ENCODE measurements around the gene SAMMSON. TPM values are rescaled to one million over a fixed set of nuclear protein-coding genes. Genes with fewer than 3 reads are reported as not detected.
A peak's percentile ranks its signal among the peaks of the same experiment; 100 is the strongest.

The SAMMSON gene
- polyA plus RNA-seq, 2 donors: 0.47 to 0.60 TPM

DNA sequence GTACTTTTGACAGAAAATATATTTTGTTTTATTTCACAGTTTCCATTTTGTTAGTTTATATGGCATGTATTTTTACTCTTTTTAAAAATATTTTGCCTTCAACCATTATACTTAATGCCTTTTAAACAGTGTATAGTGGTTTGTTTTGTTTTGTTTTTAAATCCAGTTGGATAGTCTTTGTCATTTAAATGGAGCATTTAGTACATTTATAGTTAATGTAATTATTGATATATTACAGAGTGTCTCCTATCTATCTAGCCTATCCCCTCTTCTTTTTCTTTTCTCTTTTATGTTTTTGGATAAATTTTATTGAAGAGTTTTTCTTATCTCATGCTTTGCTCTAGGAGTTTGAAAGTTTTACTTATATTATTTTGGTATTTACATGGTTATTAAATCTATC lies 3.6 kb downstream of the SAMMSON start:
- Histone ChIP-seq H3K36me3 (ENCODE audit: control insufficient read depth in 2 of 2, insufficient read depth in 2 of 2, low read length in 1 of 2) (no peaks in the 10 kb centered on the region), H3K27me3 (ENCODE audit: control insufficient read depth in 1 of 2, insufficient read depth in 2 of 2, low read length in 2 of 2) (no peaks in the 10 kb centered on the region), H3K27ac (ENCODE audit: low read depth in 2 of 2, low read length in 1 of 2) (no peak overlapping the region), H3K4me1 (ENCODE audit: control insufficient read depth in 2 of 2, insufficient read depth in 2 of 2, low read length in 1 of 2) (no peaks in the 10 kb centered on the region), H3K9me3 (ENCODE audit: control insufficient read depth in 2 of 2, insufficient read depth in 1 of 2, low read depth in 1 of 2, low read length in 1 of 2) (no peaks in the 10 kb centered on the region), H3K4me3 (ENCODE audit: low read depth in 1 of 2, low read length in 2 of 2) (no peak overlapping the region)

DNA sequence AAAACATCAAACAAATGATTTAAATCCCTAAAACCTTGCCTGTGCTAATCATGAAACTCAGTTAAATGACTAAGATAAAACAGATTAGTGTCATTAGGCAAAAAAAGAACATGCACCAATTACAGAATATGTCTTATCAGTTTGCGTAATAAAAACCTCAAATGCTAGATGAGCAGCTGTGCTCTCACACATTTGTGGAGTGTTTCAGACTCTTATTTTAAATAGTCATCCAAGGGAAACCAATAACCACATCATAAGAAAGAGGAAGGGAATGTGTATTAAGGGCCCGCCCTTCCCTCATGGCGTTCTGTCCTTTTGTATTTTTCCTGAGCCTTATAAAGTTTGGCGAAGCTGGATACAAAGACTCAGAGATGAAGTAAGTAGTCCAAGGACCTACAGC lies 6.6 kb downstream of the SAMMSON start:
- H3K9me3 ChIP-seq (ENCODE audit: control insufficient read depth in 2 of 2, insufficient read depth in 1 of 2, low read depth in 1 of 2, low read length in 1 of 2): no peaks in the 10 kb centered on the region
- H3K4me3 ChIP-seq (ENCODE audit: low read depth in 1 of 2, low read length in 2 of 2): no peak overlapping the region
- peaks cover 0 to 2% of the 10 kb centered on the region in 2 donors for H3K4me1 ChIP-seq (ENCODE audit: control insufficient read depth in 2 of 2, insufficient read depth in 2 of 2, low read length in 1 of 2)
- H3K27ac ChIP-seq (ENCODE audit: low read depth in 2 of 2, low read length in 1 of 2): no peak overlapping the region
- WGBS, 2 donors: 77 to 85% methylated on average over 4 of the region's 4 CpGs
- H3K36me3 ChIP-seq (ENCODE audit: control insufficient read depth in 2 of 2, insufficient read depth in 2 of 2, low read length in 1 of 2): no peaks in the 10 kb centered on the region
- no peaks in the 10 kb centered on the region for H3K27me3 ChIP-seq (ENCODE audit: control insufficient read depth in 1 of 2, insufficient read depth in 2 of 2, low read length in 2 of 2)

DNA sequence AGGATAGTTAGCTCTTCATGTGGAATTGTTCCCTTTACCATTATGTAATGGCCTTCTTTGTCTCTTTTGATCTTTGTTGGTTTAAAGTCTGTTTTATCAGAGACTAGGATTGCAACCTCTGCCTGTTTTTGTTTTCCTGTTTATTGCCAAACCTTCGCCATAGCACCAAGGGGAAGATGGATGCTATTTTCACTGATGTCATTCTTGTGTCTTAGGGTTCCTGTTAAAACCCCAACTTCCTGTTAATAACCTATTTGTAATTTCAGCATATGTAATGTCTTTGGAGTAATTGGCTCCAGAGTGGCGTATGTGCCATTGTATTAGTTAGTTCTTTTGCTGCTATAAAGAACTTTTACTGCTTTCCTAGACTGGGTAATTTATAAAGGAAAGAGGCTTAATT lies 10.8 kb downstream of the SAMMSON start:
- no peaks in the 10 kb centered on the region for H3K9me3 ChIP-seq (ENCODE audit: control insufficient read depth in 2 of 2, insufficient read depth in 1 of 2, low read depth in 1 of 2, low read length in 1 of 2)
- no peak overlapping the region for H3K4me3 ChIP-seq (ENCODE audit: low read depth in 1 of 2, low read length in 2 of 2)
- no peaks in the 10 kb centered on the region for H3K36me3 ChIP-seq (ENCODE audit: control insufficient read depth in 2 of 2, insufficient read depth in 2 of 2, low read length in 1 of 2)
- 89 to 90% methylated on average over 2 of the region's 2 CpGs for WGBS, 2 donors
- H3K27ac ChIP-seq (ENCODE audit: low read depth in 2 of 2, low read length in 1 of 2): no peak overlapping the region
- peaks cover 0 to 2% of the 10 kb centered on the region in 2 donors for H3K4me1 ChIP-seq (ENCODE audit: control insufficient read depth in 2 of 2, insufficient read depth in 2 of 2, low read length in 1 of 2)
- H3K27me3 ChIP-seq (ENCODE audit: control insufficient read depth in 1 of 2, insufficient read depth in 2 of 2, low read length in 2 of 2): no peaks in the 10 kb centered on the region

DNA sequence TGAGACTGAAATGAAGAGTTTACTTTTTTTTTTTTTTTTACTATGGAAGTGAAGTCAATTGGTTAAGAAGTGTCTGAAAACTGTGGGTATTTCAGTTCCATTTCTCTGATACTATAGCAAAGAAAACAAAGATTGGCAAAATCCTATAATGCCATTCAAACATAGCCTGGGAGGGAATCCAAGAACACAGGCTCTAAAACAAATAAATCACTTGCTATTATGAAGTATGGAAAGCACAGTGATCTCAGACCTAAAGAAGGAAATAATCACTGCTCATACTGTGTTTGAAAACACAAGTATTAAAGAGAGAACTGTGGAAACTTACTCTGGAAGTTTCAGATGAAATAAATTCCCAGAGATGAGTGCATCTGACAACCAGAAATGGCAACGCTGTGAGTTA lies 12.0 kb downstream of the SAMMSON start:
- WGBS, 2 donors: 25 to 36% methylated on average over 1 of the region's 1 CpG
- Histone ChIP-seq H3K4me1 (ENCODE audit: control insufficient read depth in 2 of 2, insufficient read depth in 2 of 2, low read length in 1 of 2) (peaks cover 0 to 2% of the 10 kb centered on the region in 2 donors), H3K27me3 (ENCODE audit: control insufficient read depth in 1 of 2, insufficient read depth in 2 of 2, low read length in 2 of 2) (no peaks in the 10 kb centered on the region), H3K4me3 (ENCODE audit: low read depth in 1 of 2, low read length in 2 of 2) (no peak overlapping the region), H3K27ac (ENCODE audit: low read depth in 2 of 2, low read length in 1 of 2) (peak overlapping the region; percentile 41 to 58), H3K9me3 (ENCODE audit: control insufficient read depth in 2 of 2, insufficient read depth in 1 of 2, low read depth in 1 of 2, low read length in 1 of 2) (no peaks in the 10 kb centered on the region), H3K36me3 (ENCODE audit: control insufficient read depth in 2 of 2, insufficient read depth in 2 of 2, low read length in 1 of 2) (no peaks in the 10 kb centered on the region)

DNA sequence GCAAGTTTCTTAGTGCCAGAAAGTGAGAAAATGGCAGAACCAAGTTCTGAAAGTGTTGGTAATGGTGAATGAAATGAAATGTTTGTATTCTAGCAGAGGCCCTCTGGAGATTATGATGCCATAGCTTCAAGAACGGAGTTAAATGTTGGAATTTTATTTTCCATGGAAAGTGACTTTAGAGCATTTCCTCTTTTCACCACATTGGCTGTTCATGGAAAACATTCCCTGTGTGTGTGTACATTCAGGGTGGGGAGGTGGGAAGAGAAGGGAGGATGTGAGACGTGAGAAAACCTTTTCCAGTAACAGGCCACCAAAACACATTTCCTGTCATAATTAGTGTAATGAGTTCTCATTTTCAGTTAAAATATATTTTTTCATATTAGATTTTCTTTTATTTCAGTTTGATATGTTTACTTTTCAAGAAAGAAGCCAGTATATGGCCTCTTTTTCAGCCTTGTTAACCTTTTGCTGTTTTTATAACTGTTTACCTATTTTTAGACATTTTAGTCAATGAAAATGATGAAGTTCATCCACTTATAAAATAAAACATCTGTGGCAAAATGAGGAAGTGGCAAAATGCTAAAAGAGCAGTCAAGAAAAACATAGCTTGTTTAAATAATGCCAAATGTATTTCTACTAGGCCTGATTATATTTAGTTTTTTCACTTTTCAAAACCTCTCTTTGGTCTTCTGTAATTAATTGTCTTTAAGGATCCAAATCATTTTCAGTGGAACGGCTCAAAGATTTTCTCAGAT lies 21.6 kb downstream of the SAMMSON start:
- Histone ChIP-seq H3K4me3 (ENCODE audit: low read depth in 1 of 2, low read length in 2 of 2) (no peak overlapping the region), H3K4me1 (ENCODE audit: control insufficient read depth in 2 of 2, insufficient read depth in 2 of 2, low read length in 1 of 2) (no peaks in the 10 kb centered on the region), H3K27me3 (ENCODE audit: control insufficient read depth in 1 of 2, insufficient read depth in 2 of 2, low read length in 2 of 2) (no peaks in the 10 kb centered on the region), H3K36me3 (ENCODE audit: control insufficient read depth in 2 of 2, insufficient read depth in 2 of 2, low read length in 1 of 2) (no peaks in the 10 kb centered on the region), H3K27ac (ENCODE audit: low read depth in 2 of 2, low read length in 1 of 2) (no peak overlapping the region), H3K9me3 (ENCODE audit: control insufficient read depth in 2 of 2, insufficient read depth in 1 of 2, low read depth in 1 of 2, low read length in 1 of 2) (no peaks in the 10 kb centered on the region)
- 50 to 59% methylated on average over 3 of the region's 3 CpGs for WGBS, 2 donors

DNA sequence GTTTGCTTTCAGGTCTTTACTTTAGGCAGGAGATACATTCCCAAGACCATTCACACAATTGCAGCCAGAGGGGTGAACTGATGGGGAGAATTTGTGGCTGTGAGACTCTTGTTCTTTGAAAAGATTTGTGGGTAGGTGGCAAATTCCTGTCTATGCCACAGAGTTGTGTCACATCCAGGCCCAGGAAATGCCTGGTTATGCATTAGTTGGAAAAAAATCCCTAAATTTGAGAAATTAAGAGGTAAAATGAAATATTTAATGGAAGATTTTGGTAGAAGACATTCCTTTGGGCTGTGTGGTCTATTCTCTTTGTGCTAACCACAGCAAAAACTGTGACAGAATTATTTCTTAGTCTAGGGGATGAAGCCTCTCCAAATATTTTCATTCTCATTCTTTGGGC lies 28.8 kb downstream of the SAMMSON start:
- Histone ChIP-seq H3K4me3 (ENCODE audit: low read depth in 1 of 2, low read length in 2 of 2) (no peak overlapping the region), H3K9me3 (ENCODE audit: control insufficient read depth in 2 of 2, insufficient read depth in 1 of 2, low read depth in 1 of 2, low read length in 1 of 2) (no peaks in the 10 kb centered on the region), H3K27ac (ENCODE audit: low read depth in 2 of 2, low read length in 1 of 2) (no peak overlapping the region), H3K36me3 (ENCODE audit: control insufficient read depth in 2 of 2, insufficient read depth in 2 of 2, low read length in 1 of 2) (no peaks in the 10 kb centered on the region), H3K4me1 (ENCODE audit: control insufficient read depth in 2 of 2, insufficient read depth in 2 of 2, low read length in 1 of 2) (no peaks in the 10 kb centered on the region), H3K27me3 (ENCODE audit: control insufficient read depth in 1 of 2, insufficient read depth in 2 of 2, low read length in 2 of 2) (no peaks in the 10 kb centered on the region)

DNA sequence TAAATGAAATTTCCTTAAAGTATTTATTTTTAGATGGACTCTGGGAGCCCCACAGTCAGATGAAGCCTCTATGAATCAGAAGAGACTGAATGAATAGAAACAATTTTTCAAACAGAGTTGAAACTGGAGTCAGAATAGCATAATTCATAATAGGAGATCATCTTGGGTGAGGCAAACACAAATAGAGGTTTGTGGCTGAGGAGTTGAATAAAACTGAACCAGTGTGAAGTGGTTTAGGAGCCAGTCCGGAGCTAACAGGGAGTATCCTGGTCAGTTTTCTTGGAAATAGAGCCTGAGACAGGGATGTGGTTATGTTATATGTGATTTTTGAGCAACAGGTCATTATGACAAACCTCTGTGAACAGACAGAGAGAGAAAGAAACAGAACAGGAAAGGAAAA lies 39.2 kb downstream of the SAMMSON start:
- Histone ChIP-seq H3K9me3 (ENCODE audit: control insufficient read depth in 2 of 2, insufficient read depth in 1 of 2, low read depth in 1 of 2, low read length in 1 of 2) (no peaks in the 10 kb centered on the region), H3K36me3 (ENCODE audit: control insufficient read depth in 2 of 2, insufficient read depth in 2 of 2, low read length in 1 of 2) (no peaks in the 10 kb centered on the region), H3K4me1 (ENCODE audit: control insufficient read depth in 2 of 2, insufficient read depth in 2 of 2, low read length in 1 of 2) (no peaks in the 10 kb centered on the region), H3K27ac (ENCODE audit: low read depth in 2 of 2, low read length in 1 of 2) (no peak overlapping the region), H3K27me3 (ENCODE audit: control insufficient read depth in 1 of 2, insufficient read depth in 2 of 2, low read length in 2 of 2) (no peaks in the 10 kb centered on the region), H3K4me3 (ENCODE audit: low read depth in 1 of 2, low read length in 2 of 2) (no peak overlapping the region)
- 85 to 90% methylated on average over 1 of the region's 1 CpG for WGBS, 2 donors

DNA sequence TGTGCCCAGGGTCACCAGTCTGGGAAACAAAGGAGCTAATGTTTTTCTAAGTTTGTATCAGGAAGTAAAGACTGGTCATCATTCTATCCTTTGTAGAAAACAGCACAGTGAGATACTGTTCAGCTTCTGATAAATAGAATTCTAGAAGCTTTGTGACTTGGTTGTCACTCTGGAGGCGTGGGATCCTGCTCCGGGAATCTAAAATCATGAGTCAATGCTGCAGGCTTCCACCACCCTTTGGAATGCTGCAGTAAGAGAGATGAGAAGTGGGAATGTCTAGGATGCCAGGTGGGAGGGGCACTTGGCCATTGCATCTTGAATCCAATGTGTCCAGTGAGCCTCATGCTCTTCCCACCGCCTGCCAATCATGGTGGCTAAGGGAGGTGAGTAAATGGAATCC lies 40.9 kb downstream of the SAMMSON start:
- Histone ChIP-seq H3K4me1 (ENCODE audit: control insufficient read depth in 2 of 2, insufficient read depth in 2 of 2, low read length in 1 of 2) (no peaks in the 10 kb centered on the region), H3K27ac (ENCODE audit: low read depth in 2 of 2, low read length in 1 of 2) (no peak overlapping the region), H3K9me3 (ENCODE audit: control insufficient read depth in 2 of 2, insufficient read depth in 1 of 2, low read depth in 1 of 2, low read length in 1 of 2) (no peaks in the 10 kb centered on the region), H3K27me3 (ENCODE audit: control insufficient read depth in 1 of 2, insufficient read depth in 2 of 2, low read length in 2 of 2) (no peaks in the 10 kb centered on the region), H3K36me3 (ENCODE audit: control insufficient read depth in 2 of 2, insufficient read depth in 2 of 2, low read length in 1 of 2) (no peaks in the 10 kb centered on the region), H3K4me3 (ENCODE audit: low read depth in 1 of 2, low read length in 2 of 2) (no peak overlapping the region)
- 93 to 94% methylated on average over 3 of the region's 3 CpGs for whole genome bisulfite sequencing, 2 donors

DNA sequence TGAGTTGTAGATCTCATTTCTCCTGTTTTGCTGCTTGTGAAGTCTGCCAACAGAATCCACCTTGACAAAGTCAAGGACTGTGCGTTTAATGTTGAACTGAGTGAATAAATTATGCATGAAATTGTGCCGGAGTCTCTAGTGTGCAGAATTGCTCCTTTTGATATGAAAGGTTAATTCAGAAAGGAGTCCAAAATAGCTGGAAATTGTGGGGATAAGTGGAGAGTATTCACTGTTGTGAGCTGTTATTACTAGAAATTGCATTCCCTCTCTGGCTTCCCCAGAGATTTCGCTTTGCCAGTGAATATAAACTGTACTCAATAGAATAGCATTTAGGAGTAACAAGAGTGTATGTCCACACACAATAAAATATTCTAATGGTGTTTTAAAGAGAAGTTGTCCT lies 43.1 kb downstream of the SAMMSON start:
- H3K27me3 ChIP-seq (ENCODE audit: control insufficient read depth in 1 of 2, insufficient read depth in 2 of 2, low read length in 2 of 2): no peaks in the 10 kb centered on the region
- no peaks in the 10 kb centered on the region for H3K4me1 ChIP-seq (ENCODE audit: control insufficient read depth in 2 of 2, insufficient read depth in 2 of 2, low read length in 1 of 2)
- 85% methylated on average over 3 of the region's 3 CpGs for WGBS, 2 donors
- no peaks in the 10 kb centered on the region for H3K9me3 ChIP-seq (ENCODE audit: control insufficient read depth in 2 of 2, insufficient read depth in 1 of 2, low read depth in 1 of 2, low read length in 1 of 2)
- no peaks in the 10 kb centered on the region for H3K36me3 ChIP-seq (ENCODE audit: control insufficient read depth in 2 of 2, insufficient read depth in 2 of 2, low read length in 1 of 2)
- H3K27ac ChIP-seq (ENCODE audit: low read depth in 2 of 2, low read length in 1 of 2): no peak overlapping the region
- no peak overlapping the region for H3K4me3 ChIP-seq (ENCODE audit: low read depth in 1 of 2, low read length in 2 of 2)

DNA sequence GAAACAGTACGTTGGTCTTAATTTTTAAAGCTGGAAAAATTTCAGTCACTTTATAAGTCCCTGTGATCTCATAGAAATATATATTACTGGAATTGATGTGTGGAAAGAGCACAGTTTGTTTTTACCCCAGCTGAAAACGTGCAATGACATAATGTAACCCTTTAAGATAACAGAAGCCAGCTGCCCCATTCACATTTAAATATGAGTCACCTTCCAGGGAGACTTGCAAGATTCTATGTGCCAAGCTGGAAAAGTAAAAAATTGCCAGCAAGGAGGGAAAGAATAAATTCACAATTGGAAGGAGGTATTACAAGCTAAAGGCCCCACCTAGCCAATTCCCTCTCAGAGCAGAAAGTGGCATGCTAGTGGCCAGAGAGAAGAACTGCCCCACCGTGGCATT lies 50.2 kb downstream of the SAMMSON start:
- Histone ChIP-seq H3K27me3 (ENCODE audit: control insufficient read depth in 1 of 2, insufficient read depth in 2 of 2, low read length in 2 of 2) (no peaks in the 10 kb centered on the region), H3K27ac (ENCODE audit: low read depth in 2 of 2, low read length in 1 of 2) (no peak overlapping the region), H3K9me3 (ENCODE audit: control insufficient read depth in 2 of 2, insufficient read depth in 1 of 2, low read depth in 1 of 2, low read length in 1 of 2) (no peaks in the 10 kb centered on the region), H3K4me1 (ENCODE audit: control insufficient read depth in 2 of 2, insufficient read depth in 2 of 2, low read length in 1 of 2) (no peaks in the 10 kb centered on the region), H3K36me3 (ENCODE audit: control insufficient read depth in 2 of 2, insufficient read depth in 2 of 2, low read length in 1 of 2) (no peaks in the 10 kb centered on the region), H3K4me3 (ENCODE audit: low read depth in 1 of 2, low read length in 2 of 2) (no peak overlapping the region)
- 45 to 50% methylated on average over 3 of the region's 3 CpGs for WGBS, 2 donors
